ENCODE data around the gene MARK4. TPM values are rescaled to one million over a fixed set of nuclear protein-coding genes. Genes with fewer than 3 reads are reported as not detected.

The MARK4 gene
- total and polyA plus RNA-seq, 10 donors = 6.5 to 45.8 (median 26.3) TPM

DNA sequence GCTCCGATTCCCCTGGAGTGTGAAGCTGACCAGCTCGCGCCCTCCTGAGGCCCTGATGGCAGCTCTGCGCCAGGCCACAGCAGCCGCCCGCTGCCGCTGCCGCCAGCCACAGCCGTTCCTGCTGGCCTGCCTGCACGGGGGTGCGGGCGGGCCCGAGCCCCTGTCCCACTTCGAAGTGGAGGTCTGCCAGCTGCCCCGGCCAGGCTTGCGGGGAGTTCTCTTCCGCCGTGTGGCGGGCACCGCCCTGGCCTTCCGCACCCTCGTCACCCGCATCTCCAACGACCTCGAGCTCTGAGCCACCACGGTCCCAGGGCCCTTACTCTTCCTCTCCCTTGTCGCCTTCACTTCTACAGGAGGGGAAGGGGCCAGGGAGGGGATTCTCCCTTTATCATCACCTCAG, 51.3 kb downstream of the MARK4 start:
- no peak for DNase-seq
- intact Hi-C loops (cut with DNase I; ENCODE audit: low total_unique reads) = no loop called here
- Histone ChIP-seq H3K9me3 (peaks cover 0 to 8% (median 0%) of the 10 kb centered on the region in 8 donors), H3K4me1 (no peaks in the 10 kb centered on the region), H3K27ac (no peak overlapping the region), H3K36me3 (peaks cover 0 to 58% (median 17%) of the 10 kb centered on the region in 6 donors), H3K27me3 (replicated peaks in 1 of 7) (peaks cover 0 to 2% (median 0%) of the 10 kb centered on the region in 7 donors), H3K4me3 (no peak overlapping the region)
- WGBS, 5 donors = 91 to 94% (median 93%) methylated on average over 19 to 27 of the region's 27 CpGs
- TF ChIP-seq POLR2AphosphoS5 (IDR thresholded peaks at IDR 0.05) = peak in 1 of 3 donors; percentile 25
- TF ChIP-seq, protein P1, sequence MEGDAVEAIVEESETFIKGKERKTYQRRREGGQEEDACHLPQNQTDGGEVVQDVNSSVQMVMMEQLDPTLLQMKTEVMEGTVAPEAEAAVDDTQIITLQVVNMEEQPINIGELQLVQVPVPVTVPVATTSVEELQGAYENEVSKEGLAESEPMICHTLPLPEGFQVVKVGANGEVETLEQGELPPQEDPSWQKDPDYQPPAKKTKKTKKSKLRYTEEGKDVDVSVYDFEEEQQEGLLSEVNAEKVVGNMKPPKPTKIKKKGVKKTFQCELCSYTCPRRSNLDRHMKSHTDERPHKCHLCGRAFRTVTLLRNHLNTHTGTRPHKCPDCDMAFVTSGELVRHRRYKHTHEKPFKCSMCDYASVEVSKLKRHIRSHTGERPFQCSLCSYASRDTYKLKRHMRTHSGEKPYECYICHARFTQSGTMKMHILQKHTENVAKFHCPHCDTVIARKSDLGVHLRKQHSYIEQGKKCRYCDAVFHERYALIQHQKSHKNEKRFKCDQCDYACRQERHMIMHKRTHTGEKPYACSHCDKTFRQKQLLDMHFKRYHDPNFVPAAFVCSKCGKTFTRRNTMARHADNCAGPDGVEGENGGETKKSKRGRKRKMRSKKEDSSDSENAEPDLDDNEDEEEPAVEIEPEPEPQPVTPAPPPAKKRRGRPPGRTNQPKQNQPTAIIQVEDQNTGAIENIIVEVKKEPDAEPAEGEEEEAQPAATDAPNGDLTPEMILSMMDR (IDR thresholded peaks at IDR 0.05 in 8 of 11, conservative IDR thresholded peaks at IDR 0.05 in 3 of 11) = no peak

DNA sequence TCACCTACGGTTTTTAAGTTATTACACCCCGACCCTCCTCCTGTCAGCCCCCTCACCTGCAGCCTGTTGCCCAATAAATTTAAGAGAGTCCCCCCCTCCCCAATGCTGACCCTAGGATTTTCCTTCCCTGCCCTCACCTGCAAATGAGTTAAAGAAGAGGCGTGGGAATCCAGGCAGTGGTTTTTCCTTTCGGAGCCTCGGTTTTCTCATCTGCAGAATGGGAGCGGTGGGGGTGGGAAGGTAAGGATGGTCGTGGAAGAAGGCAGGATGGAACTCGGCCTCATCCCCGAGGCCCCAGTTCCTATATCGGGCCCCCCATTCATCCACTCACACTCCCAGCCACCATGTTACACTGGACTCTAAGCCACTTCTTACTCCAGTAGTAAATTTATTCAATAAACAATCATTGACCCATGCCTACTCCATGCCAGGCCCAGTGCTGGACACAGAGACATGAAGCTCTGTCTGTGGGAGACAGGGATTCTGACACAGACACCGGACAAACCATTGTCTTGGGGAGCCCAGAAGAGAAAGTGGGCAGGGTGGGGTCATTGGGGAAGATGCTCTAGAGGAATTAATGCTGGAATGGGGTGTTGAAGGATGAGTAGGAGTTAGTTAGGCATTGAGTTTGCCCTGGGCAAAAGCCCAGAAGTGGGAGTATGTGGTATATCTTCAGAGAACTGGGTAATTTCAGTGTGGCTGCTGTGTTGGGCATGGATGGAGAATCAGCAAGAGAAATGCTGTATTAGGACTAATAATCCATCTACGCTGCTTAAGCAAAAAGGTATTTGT, 52.4 kb downstream of the MARK4 start:
- H3K27ac ChIP-seq = no peak overlapping the region
- H3K9me3 ChIP-seq = peaks cover 0 to 8% (median 0%) of the 10 kb centered on the region in 8 donors
- DNase-seq = no peak
- 93 to 98% (median 93%) methylated on average over 12 of the region's 12 CpGs for WGBS, 5 donors
- TF ChIP-seq POLR2AphosphoS5 (IDR thresholded peaks at IDR 0.05) (no peak), POLR2A (IDR thresholded peaks at IDR 0.05) (no peak)
- TF ChIP-seq, protein P1 (IDR thresholded peaks at IDR 0.05 in 8 of 11, conservative IDR thresholded peaks at IDR 0.05 in 3 of 11) = no peak
- H3K4me1 ChIP-seq = no peaks in the 10 kb centered on the region
- H3K4me3 ChIP-seq = no peak overlapping the region
- peaks cover 0 to 4% (median 0%) of the 10 kb centered on the region in 7 donors for H3K27me3 ChIP-seq (replicated peaks in 1 of 7)
- intact Hi-C loops (cut with DNase I; ENCODE audit: low total_unique reads) = no loop called here
- peaks cover 0 to 47% (median 17%) of the 10 kb centered on the region in 6 donors for H3K36me3 ChIP-seq

DNA sequence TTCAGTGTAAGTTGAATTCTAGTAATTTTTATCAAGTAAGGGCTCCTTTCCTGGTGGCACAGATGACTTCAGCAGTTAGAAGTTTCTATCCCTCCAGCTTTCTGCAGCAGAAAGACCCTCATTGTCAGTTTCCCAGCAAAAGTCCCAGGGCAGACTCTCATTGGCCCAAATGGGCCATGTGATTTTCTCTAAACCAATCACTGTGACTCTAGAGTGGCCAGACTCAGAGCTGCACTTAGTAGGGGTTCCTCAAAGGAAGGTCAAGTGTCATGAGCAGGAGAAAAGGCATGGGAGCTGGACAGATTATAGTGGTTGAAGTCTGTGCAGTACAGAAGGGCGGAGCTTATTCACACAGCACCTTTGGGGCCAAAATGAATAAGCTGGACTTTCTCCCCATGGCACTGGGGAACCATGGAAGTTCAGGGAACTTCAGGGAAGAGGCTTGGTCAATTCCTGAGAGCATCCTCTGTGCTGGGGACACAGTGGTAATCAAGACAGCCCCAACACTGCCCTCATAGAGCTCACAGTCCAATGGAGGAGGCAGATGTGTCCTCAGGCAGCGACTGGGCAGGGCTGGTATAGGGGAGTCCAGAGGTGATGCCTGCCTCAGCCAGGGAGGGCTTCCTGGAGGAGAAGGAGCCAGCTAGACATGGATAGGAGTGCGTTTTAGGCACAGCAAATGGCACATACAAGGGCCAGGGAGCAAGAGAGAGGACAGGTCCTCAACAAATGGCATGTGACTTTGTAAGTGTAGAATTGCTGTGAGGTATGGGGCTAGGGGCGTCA, 53.3 kb downstream of the MARK4 start:
- peaks cover 0 to 4% (median 0%) of the 10 kb centered on the region in 7 donors for H3K27me3 ChIP-seq (replicated peaks in 1 of 7)
- DNase-seq = no peak
- WGBS, 5 donors = 71 to 76% (median 75%) methylated on average over 4 of the region's 4 CpGs

DNA sequence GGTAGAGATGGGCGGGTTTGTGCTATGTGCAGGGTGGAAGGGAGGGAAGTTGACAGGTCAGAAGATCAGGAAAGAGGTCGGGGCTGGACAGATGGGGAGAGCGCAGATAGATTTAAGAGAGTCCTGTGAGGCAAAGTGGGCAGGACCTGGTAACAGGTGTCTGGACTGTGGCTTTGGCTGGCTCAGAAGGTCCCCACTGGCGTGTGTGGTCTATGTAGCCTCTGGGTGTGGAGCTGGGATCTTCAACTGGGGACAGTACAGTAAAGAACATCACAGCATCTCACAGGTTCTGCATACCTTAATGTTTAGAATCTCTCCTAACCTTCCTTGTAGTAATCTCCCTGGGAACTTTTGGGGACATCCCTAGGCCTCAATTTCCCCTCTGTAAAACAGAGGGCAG, 53.9 kb downstream of the MARK4 start:
- H3K27me3 ChIP-seq (replicated peaks in 1 of 7) = peaks cover 0 to 4% (median 0%) of the 10 kb centered on the region in 7 donors
- TF ChIP-seq POLR2A (IDR thresholded peaks at IDR 0.05) = no peak
- no peak for TF ChIP-seq POLR2AphosphoS5 (IDR thresholded peaks at IDR 0.05)
- TF ChIP-seq, protein P1 (IDR thresholded peaks at IDR 0.05 in 8 of 11, conservative IDR thresholded peaks at IDR 0.05 in 3 of 11) = no peak
- no peak overlapping the region for H3K4me3 ChIP-seq
- peaks cover 0 to 8% (median 0%) of the 10 kb centered on the region in 8 donors for H3K9me3 ChIP-seq
- H3K27ac ChIP-seq = no peak overlapping the region
- intact Hi-C loops (cut with DNase I; ENCODE audit: low total_unique reads) = no loop called here
- no peak for DNase-seq
- peaks cover 0 to 32% (median 11%) of the 10 kb centered on the region in 6 donors for H3K36me3 ChIP-seq
- H3K4me1 ChIP-seq = no peaks in the 10 kb centered on the region
- 63 to 73% (median 65%) methylated on average over 4 of the region's 4 CpGs for WGBS, 5 donors

More for the DNA sequence above, 53.3 kb downstream of the MARK4 start:
- Histone ChIP-seq H3K27ac (no peak overlapping the region), H3K36me3 (peaks cover 0 to 39% (median 16%) of the 10 kb centered on the region in 6 donors), H3K4me3 (no peak overlapping the region), H3K4me1 (no peaks in the 10 kb centered on the region), H3K9me3 (peaks cover 0 to 8% (median 0%) of the 10 kb centered on the region in 8 donors)
- intact Hi-C loops (cut with DNase I; ENCODE audit: low total_unique reads) = no loop called here
- peak in 1 of 3 donors; percentile 11 for TF ChIP-seq POLR2AphosphoS5 (IDR thresholded peaks at IDR 0.05)
- no peak for TF ChIP-seq POLR2A (IDR thresholded peaks at IDR 0.05)

Measured in spleen (tissue), 11 donors.